HG03378 (cell line): ENCODE measurements around the gene KIT.

Experiments used
- ATAC-seq: cut with Tn5 transposase; IDR thresholded peaks from one replicate; pipeline ENCODE4 v1.9.1; 2021; ENCODE audit warnings: mild to moderate bottlenecking, moderate library complexity; ENCODE audit not compliant: unreplicated experiment

KIT gene

GRCh38 chr4:54659749-54660535, 2.2 kb downstream of the KIT start:
- ATAC-seq, result no peak

GRCh38 chr4:54660591-54660990, 2.8 kb downstream of the KIT start:
- ATAC-seq, result no peak

GRCh38 chr4:54661169-54661568, 3.4 kb downstream of the KIT start:
- no peak for ATAC-seq

- no peak for ATAC-seq
Observed at GRCh38 chr4:54661686-54662085, 3.9 kb downstream of the KIT start.

- ATAC-seq, result no peak
Observed at GRCh38 chr4:54662123-54662522, 4.4 kb downstream of the KIT start.

- ATAC-seq, result no peak
Observed at GRCh38 chr4:54662901-54663585, 5.3 kb downstream of the KIT start.

- ATAC-seq, result no peak
Observed at GRCh38 chr4:54664400-54664799, 6.6 kb downstream of the KIT start.

GRCh38 chr4:54668014-54668611, 10.4 kb downstream of the KIT start:
- ATAC-seq, result no peak

- ATAC-seq, result no peak
Observed at GRCh38 chr4:54669831-54670230, 12.1 kb downstream of the KIT start.

- no peak for ATAC-seq
Observed at GRCh38 chr4:54675721-54676461, 18.1 kb downstream of the KIT start.

- ATAC-seq, result no peak
Observed at GRCh38 chr4:54676658-54677057, 18.9 kb downstream of the KIT start.

GRCh38 chr4:54677416-54677815, 19.7 kb downstream of the KIT start:
- no peak for ATAC-seq

GRCh38 chr4:54677853-54678650, 20.3 kb downstream of the KIT start:
- ATAC-seq, result no peak

- no peak for ATAC-seq
Observed at GRCh38 chr4:54678826-54679225, 21.1 kb downstream of the KIT start.

GRCh38 chr4:54679813-54680212, 22.1 kb downstream of the KIT start:
- ATAC-seq, result no peak

GRCh38 chr4:54683616-54684346, 26.0 kb downstream of the KIT start:
- ATAC-seq, result peak; percentile 67

GRCh38 chr4:54685810-54686209, 28.1 kb downstream of the KIT start:
- no peak for ATAC-seq

- peak; percentile 41 for ATAC-seq
Observed at GRCh38 chr4:54687887-54688841, 30.4 kb downstream of the KIT start.

GRCh38 chr4:54695337-54695736, 37.6 kb downstream of the KIT start:
- no peak for ATAC-seq
